Measurements from ENCODE around the gene IRS2. TPM values are rescaled to one million over a fixed set of nuclear protein-coding genes. Genes with fewer than 3 reads are reported as not detected.
A peak's percentile ranks its signal among the peaks of the same experiment; 100 is the strongest.

IRS2 gene
- total RNA-seq, 1 donor from 2014 or later: 12.1 TPM

- intact Hi-C loops (cut with DNase I): no loop called here
- no peak for DNase-seq
- ATAC-seq (ENCODE audit: poor library complexity): no peak
Measured at GRCh38 chr13:109809216-109809932, 23.0 kb upstream of the IRS2 start.

- ATAC-seq (ENCODE audit: poor library complexity) (no peak), DNase-seq (no peak)
- intact Hi-C loops (cut with DNase I): no loop called here
Measured at GRCh38 chr13:109807345-109807744, 21.0 kb upstream of the IRS2 start.

GRCh38 chr13:109804654-109805053 is 18.3 kb upstream of the IRS2 start:
- no peak for ATAC-seq (ENCODE audit: poor library complexity)
- no peak for DNase-seq
- intact Hi-C loops (cut with DNase I): no loop called here

- DNase-seq (no peak), ATAC-seq (ENCODE audit: poor library complexity) (no peak)
- intact Hi-C loops (cut with DNase I): no loop called here
Measured at GRCh38 chr13:109803825-109804224, 17.4 kb upstream of the IRS2 start.

GRCh38 chr13:109802936-109803335 is 16.6 kb upstream of the IRS2 start:
- ATAC-seq (ENCODE audit: poor library complexity): no peak
- intact Hi-C loops (cut with DNase I): no loop called here

GRCh38 chr13:109795011-109795410 is 8.6 kb upstream of the IRS2 start:
- DNase-seq: no peak
- ATAC-seq (ENCODE audit: poor library complexity): no peak
- intact Hi-C loops (cut with DNase I): no loop called here

More at GRCh38 chr13:109802936-109803335, 16.6 kb upstream of the IRS2 start:
- DNase-seq: no peak

GRCh38 chr13:109794095-109794494 is 7.7 kb upstream of the IRS2 start:
- intact Hi-C loops (cut with DNase I): no loop called here
- DNase-seq (no peak), ATAC-seq (ENCODE audit: poor library complexity) (no peak)

- ATAC-seq (ENCODE audit: poor library complexity): no peak
- intact Hi-C loops (cut with DNase I): no loop called here
Measured at GRCh38 chr13:109792416-109793059, 6.2 kb upstream of the IRS2 start.

GRCh38 chr13:109790942-109791605 is 4.7 kb upstream of the IRS2 start:
- no peak for DNase-seq
- no peak for ATAC-seq (ENCODE audit: poor library complexity)
- intact Hi-C loops (cut with DNase I): no loop called here

More at GRCh38 chr13:109792416-109793059, 6.2 kb upstream of the IRS2 start:
- DNase-seq: no peak

- intact Hi-C loops (cut with DNase I): no loop called here
- DNase-seq: no peak
- no peak for ATAC-seq (ENCODE audit: poor library complexity)
Measured at GRCh38 chr13:109790086-109790485, 3.7 kb upstream of the IRS2 start.

- DNase-seq: no peak
- no peak for ATAC-seq (ENCODE audit: poor library complexity)
- intact Hi-C loops (cut with DNase I): loop anchor here (5.0 to 10.0 kb wide), 3 partner anchors 174 to 824 kb away; no protein-coding TSS in a partner anchor
Measured at GRCh38 chr13:109789262-109789661, 2.9 kb upstream of the IRS2 start.

GRCh38 chr13:109788372-109789111 is 2.2 kb upstream of the IRS2 start:
- intact Hi-C loops (cut with DNase I): loop anchor here (5.0 to 10.0 kb wide), 3 partner anchors 174 to 824 kb away; no protein-coding TSS in a partner anchor
- DNase-seq (no peak), ATAC-seq (ENCODE audit: poor library complexity) (no peak)

- intact Hi-C loops (cut with DNase I): loop anchor here (5.0 to 10.0 kb wide), 3 partner anchors 173 to 823 kb away; no protein-coding TSS in a partner anchor
- peak; percentile 57 for DNase-seq
- ATAC-seq (ENCODE audit: poor library complexity): peak; percentile 30
Measured at GRCh38 chr13:109787135-109787954, 962 bp upstream of the IRS2 start.

GRCh38 chr13:109785892-109786450 is 412 bp downstream of the IRS2 start:
- intact Hi-C loops (cut with DNase I): loop anchor here (5.0 to 10.0 kb wide), 3 partner anchors 171 to 821 kb away; no protein-coding TSS in a partner anchor
- ATAC-seq (ENCODE audit: poor library complexity) (no peak), DNase-seq (no peak)

- peak; percentile 70 for DNase-seq
- no peak for ATAC-seq (ENCODE audit: poor library complexity)
- intact Hi-C loops (cut with DNase I): loop anchor here (5.0 to 10.0 kb wide), 3 partner anchors 171 to 821 kb away; no protein-coding TSS in a partner anchor
Measured at GRCh38 chr13:109785141-109785891, 1.1 kb downstream of the IRS2 start.

- peak; percentile 55 for ATAC-seq (ENCODE audit: poor library complexity)
- DNase-seq: peak; percentile 88
- intact Hi-C loops (cut with DNase I): loop anchor here (5.0 to 10.0 kb wide), 3 partner anchors 170 to 820 kb away; no protein-coding TSS in a partner anchor
Measured at GRCh38 chr13:109784590-109785140, 1.7 kb downstream of the IRS2 start.

Measured in Right ventricle myocardium superior (tissue), 1 donor.